Naive B cell (primary cell): ENCODE data around the gene CHRND. TPM values are rescaled to one million over a fixed set of nuclear protein-coding genes. Genes with fewer than 3 reads are reported as not detected.
A peak's percentile ranks its signal among the peaks of the same experiment; 100 is the strongest.

Experiments used
- ATAC-seq, 2 donors: fragments of 150-1000 bp; cut with Tn5 transposase; 2 replicates each; pipeline ENCODE4 v1.10.0; 2021; ENCODE audit warnings: low read depth in 2 of 2, mild to moderate bottlenecking in 2 of 2, moderate library complexity in 2 of 2
- DNase-seq: peaks from one replicate; pipeline ENCODE4 v3.0.0; 2022
- H3K27ac Mint-ChIP-seq, 6 donors: one replicate each; pipeline ENCODE4 v1.8.0; 2020 to 2022; ENCODE audit warnings: mild to moderate bottlenecking in 6 of 6, mixed read lengths in 6 of 6, moderate library complexity in 5 of 6, inconsistent platforms in 2 of 6
- H3K27me3 Mint-ChIP-seq, 3 donors: one replicate each; pipeline ENCODE4 v1.8.0; 2021 to 2022; ENCODE audit warnings: mixed read lengths in 3 of 3, mild to moderate bottlenecking in 1 of 3
- H3K36me3 Mint-ChIP-seq, 2 donors: one replicate each; pipeline ENCODE4 v1.8.0; 2020 to 2022; ENCODE audit warnings: mixed read lengths in 2 of 2, inconsistent platforms in 1 of 2, mild to moderate bottlenecking in 1 of 2
- H3K4me1 Mint-ChIP-seq, 3 donors: one replicate each; pipeline ENCODE4 v1.8.0; 2020 to 2022; ENCODE audit warnings: mixed read lengths in 3 of 3, inconsistent platforms in 1 of 3, mild to moderate bottlenecking in 1 of 3, moderate library complexity in 1 of 3
- H3K4me3 Mint-ChIP-seq, 8 donors: one replicate each; pipeline ENCODE4 v1.8.0; 2020 to 2022; ENCODE audit warnings: mild to moderate bottlenecking in 8 of 8, mixed read lengths in 8 of 8, moderate library complexity in 8 of 8, inconsistent platforms in 2 of 8
- H3K9me3 Mint-ChIP-seq, 7 donors: one replicate each; pipeline ENCODE4 v1.8.0; 2020 to 2022; ENCODE audit warnings: mixed read lengths in 7 of 7, mild to moderate bottlenecking in 5 of 7, inconsistent platforms in 2 of 7, moderate library complexity in 1 of 7
- polyA plus RNA-seq, 6 donors: library from polyadenylated mRNA; unstranded; fragments of 300-500 nt; fragmentation: Illumina TruSeq; gene quantifications; one replicate each; pipeline ENCODE4 v1.2.3, GENCODE V29; 2021; ENCODE audit warnings: low read depth in 6 of 6

Gene CHRND
- not detected for polyA plus RNA-seq

GRCh38 chr2:232525791-232526371 lies at the start of gene CHRND:
Gene CHRND, plus strand, starts transcription at chr2:232526160. Its CDS starts 56 bp downstream, at chr2:232526216.
- Mint-ChIP-seq H3K27me3 (peaks cover 26 to 76% (median 59%) of the 10 kb centered on the region in 3 donors), H3K27ac (no peak within 1 kb of the TSS), H3K4me3 (peak within 1 kb of the TSS in 1 of 8 donors; percentile 33), H3K36me3 (no peaks in the 10 kb centered on the region), H3K4me1 (peaks cover 17 to 23% (median 22%) of the 10 kb centered on the region in 3 donors), H3K9me3 (no peaks in the 10 kb centered on the region)
- ATAC-seq (no peak), DNase-seq (no peak)

- no peaks in the 10 kb centered on the region for H3K4me1 Mint-ChIP-seq
- H3K4me3 Mint-ChIP-seq: no peak overlapping the region
- DNase-seq (no peak), ATAC-seq (no peak)
- H3K9me3 Mint-ChIP-seq: peaks cover 9 to 18% (median 11%) of the 10 kb centered on the region in 7 donors
- H3K27ac Mint-ChIP-seq: no peak overlapping the region
- H3K27me3 Mint-ChIP-seq: peaks cover 18 to 67% (median 43%) of the 10 kb centered on the region in 3 donors
- H3K36me3 Mint-ChIP-seq: peaks cover 0 to 14% of the 10 kb centered on the region in 2 donors
Observed at GRCh38 chr2:232476791-232477190, 49.2 kb upstream of the CHRND start.

GRCh38 chr2:232477751-232478510 lies 48.0 kb upstream of the CHRND start:
- no peak for ATAC-seq
- peaks cover under 1 to 6% (median 1%) of the 10 kb centered on the region in 7 donors for H3K9me3 Mint-ChIP-seq
- H3K27me3 Mint-ChIP-seq: peaks cover 8 to 67% (median 32%) of the 10 kb centered on the region in 3 donors
- peaks cover 0 to 3% of the 10 kb centered on the region in 2 donors for H3K36me3 Mint-ChIP-seq
- H3K4me1 Mint-ChIP-seq: no peaks in the 10 kb centered on the region
- no peak overlapping the region for H3K27ac Mint-ChIP-seq
- H3K4me3 Mint-ChIP-seq: no peak overlapping the region
- DNase-seq: no peak

- Mint-ChIP-seq H3K4me1 (no peaks in the 10 kb centered on the region), H3K27ac (no peak overlapping the region), H3K9me3 (peaks cover 0 to 5% (median 0%) of the 10 kb centered on the region in 7 donors), H3K4me3 (no peak overlapping the region), H3K27me3 (peaks cover 6 to 66% (median 28%) of the 10 kb centered on the region in 3 donors), H3K36me3 (no peaks in the 10 kb centered on the region)
- ATAC-seq (no peak), DNase-seq (no peak)
Observed at GRCh38 chr2:232478571-232479340, 47.2 kb upstream of the CHRND start.

- Mint-ChIP-seq H3K27ac (no peak overlapping the region), H3K4me1 (peaks cover 0 to 3% (median 0%) of the 10 kb centered on the region in 3 donors), H3K4me3 (no peak overlapping the region), H3K36me3 (no peaks in the 10 kb centered on the region), H3K9me3 (peaks cover 0 to under 1% (median 0%) of the 10 kb centered on the region in 7 donors), H3K27me3 (peaks cover 2 to 70% (median 27%) of the 10 kb centered on the region in 3 donors)
- no peak for DNase-seq
- ATAC-seq: no peak
Observed at GRCh38 chr2:232479341-232480200, 46.4 kb upstream of the CHRND start.

- Mint-ChIP-seq H3K4me1 (peaks cover 5 to 9% (median 6%) of the 10 kb centered on the region in 3 donors), H3K4me3 (no peak overlapping the region), H3K27me3 (peaks cover 6 to 73% (median 30%) of the 10 kb centered on the region in 3 donors), H3K36me3 (no peaks in the 10 kb centered on the region), H3K27ac (no peak overlapping the region), H3K9me3 (no peaks in the 10 kb centered on the region)
- ATAC-seq (no peak), DNase-seq (no peak)
Observed at GRCh38 chr2:232480201-232481190, 45.5 kb upstream of the CHRND start.

GRCh38 chr2:232481322-232482140 lies 44.4 kb upstream of the CHRND start:
- Mint-ChIP-seq H3K27me3 (peaks cover 6 to 67% (median 25%) of the 10 kb centered on the region in 3 donors), H3K4me3 (no peak overlapping the region)

GRCh38 chr2:232482301-232483238 lies 43.4 kb upstream of the CHRND start:
- DNase-seq (no peak), ATAC-seq (no peak)
- H3K4me3 Mint-ChIP-seq: no peak overlapping the region
- H3K36me3 Mint-ChIP-seq: no peaks in the 10 kb centered on the region
- peaks cover 5 to 10% (median 6%) of the 10 kb centered on the region in 3 donors for H3K4me1 Mint-ChIP-seq
- peaks cover 6 to 60% (median 25%) of the 10 kb centered on the region in 3 donors for H3K27me3 Mint-ChIP-seq
- no peaks in the 10 kb centered on the region for H3K9me3 Mint-ChIP-seq
- no peak overlapping the region for H3K27ac Mint-ChIP-seq

More at GRCh38 chr2:232481322-232482140, 44.4 kb upstream of the CHRND start:
- DNase-seq (no peak), ATAC-seq (no peak)
- Mint-ChIP-seq H3K36me3 (no peaks in the 10 kb centered on the region), H3K4me1 (peaks cover 5 to 10% (median 6%) of the 10 kb centered on the region in 3 donors), H3K9me3 (no peaks in the 10 kb centered on the region), H3K27ac (no peak overlapping the region)

- peaks cover 11 to 60% (median 28%) of the 10 kb centered on the region in 3 donors for H3K27me3 Mint-ChIP-seq
- DNase-seq: no peak
- peaks cover 5 to 10% (median 6%) of the 10 kb centered on the region in 3 donors for H3K4me1 Mint-ChIP-seq
- no peak overlapping the region for H3K27ac Mint-ChIP-seq
- H3K9me3 Mint-ChIP-seq: no peaks in the 10 kb centered on the region
- ATAC-seq: no peak
- no peaks in the 10 kb centered on the region for H3K36me3 Mint-ChIP-seq
- peak overlapping the region in 1 of 8 donors; percentile 52 for H3K4me3 Mint-ChIP-seq
Observed at GRCh38 chr2:232483311-232483922, 42.5 kb upstream of the CHRND start.
